Fibroblast of skin of back (primary cell): ENCODE measurements around the gene MYDGF.

Experiments
- DNase-seq: peaks from one replicate; pipeline ENCODE4 v3.0.0-alpha.2; 2013

Gene MYDGF

DNA sequence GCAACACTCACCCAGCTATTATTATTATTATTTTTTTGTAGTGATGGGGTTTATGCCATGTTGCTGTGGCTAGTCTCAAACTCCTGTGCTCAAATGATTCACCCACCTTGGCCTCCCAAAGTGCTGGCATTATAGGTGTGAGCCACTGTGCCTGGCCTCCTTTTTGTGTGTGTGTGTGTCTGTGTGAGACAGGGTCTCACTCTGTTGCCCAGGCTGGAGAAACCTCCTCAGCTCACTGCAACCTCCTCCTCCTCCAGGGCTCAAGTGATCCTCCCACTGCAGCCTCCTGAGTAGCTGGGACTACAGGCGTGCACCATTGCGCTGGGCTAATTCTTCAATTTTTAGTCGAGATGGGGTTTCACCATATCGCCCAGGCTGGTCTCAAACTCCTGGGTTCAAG lies 3.6 kb upstream of the MYDGF start:
- no peak for DNase-seq

DNA sequence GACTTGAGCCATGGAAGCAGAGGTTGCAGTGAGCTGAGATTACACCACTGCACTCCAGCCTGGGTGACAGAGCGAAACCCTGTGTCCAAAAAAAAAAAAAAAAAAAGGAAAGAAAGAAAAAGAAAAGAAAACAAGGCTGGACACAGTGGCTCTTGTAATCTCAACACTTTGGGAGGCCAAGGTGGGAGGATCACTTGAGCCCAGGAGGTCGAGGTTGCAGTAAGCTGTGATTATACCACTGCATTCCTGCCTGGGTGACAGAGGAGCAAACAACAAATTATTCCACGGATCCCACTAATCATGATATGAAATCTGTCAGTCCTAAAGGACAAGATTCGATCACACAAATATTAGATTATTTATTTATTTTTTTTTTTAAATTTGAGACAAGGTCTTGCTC lies 3.1 kb upstream of the MYDGF start:
- DNase-seq: no peak

DNA sequence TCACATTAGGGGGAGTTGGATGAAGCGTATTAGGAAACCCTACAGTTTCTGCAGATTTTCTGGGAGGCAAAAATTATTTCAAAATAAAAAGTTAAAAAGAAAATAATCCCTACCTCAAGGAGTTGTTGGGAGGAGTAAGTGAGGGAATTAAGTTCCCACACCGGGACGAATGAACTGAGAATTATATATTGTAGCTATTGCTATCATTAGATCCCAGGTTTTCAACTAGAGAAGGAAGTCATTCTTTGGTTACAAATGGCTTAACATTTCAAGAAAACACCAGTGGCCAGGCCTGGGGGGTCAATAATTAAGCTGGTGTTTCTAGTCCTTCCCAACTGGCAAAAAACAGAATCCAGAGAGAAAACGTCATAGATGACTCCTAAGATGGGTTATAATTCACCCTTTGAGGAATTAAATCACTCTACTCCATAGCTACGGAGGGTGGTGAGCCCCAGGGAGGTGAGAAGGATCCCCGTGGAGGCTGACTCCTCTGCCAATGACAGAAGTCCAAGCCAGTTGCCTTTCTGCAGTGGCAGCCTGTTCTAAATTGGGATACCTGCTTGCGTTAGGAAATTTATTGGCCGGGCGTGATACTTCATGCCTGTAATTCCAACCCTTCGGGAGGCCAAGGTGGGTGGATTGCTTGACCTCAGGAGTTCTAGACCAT lies 1.2 kb upstream of the MYDGF start:
- DNase-seq: no peak

DNA sequence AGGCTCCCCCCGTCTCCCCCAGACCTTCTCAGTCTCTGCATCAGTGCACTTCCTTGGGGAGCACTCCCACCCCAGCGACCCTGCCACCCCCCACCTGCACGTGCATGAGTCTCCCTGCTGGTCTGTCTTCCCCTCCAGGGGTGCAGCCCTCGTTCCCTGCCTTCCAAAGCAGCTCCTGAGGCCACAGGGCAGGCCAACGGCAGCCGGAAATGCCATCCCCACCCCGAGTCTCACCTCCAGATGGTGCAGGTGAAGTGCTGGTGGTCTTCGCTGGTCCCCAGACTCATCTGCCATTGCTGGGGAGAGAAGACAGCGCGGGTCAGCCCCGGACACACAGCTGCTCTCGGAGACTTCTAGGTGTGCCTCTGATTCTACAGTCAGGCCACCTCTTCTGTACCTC lies 5.5 kb downstream of the MYDGF start:
- no peak for DNase-seq

DNA sequence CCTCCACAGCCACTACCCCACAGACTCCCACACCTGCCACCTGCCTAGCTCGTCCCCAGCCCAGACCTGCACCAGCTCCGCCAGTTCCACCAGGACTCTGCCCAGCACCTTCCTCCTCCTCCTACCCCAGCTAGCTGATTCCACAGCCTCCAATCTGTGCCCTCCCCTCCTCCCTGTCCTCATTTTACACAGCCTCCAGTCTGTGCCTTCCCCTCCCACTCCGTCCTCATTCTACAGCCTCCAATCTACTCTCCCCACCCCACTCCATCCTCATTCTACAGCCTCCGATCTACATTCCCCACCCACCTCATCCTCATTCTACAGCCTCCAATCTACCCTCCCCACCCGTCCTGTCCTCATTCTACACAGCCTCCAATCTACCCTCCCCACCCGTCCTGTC lies 7.3 kb downstream of the MYDGF start:
- no peak for DNase-seq

DNA sequence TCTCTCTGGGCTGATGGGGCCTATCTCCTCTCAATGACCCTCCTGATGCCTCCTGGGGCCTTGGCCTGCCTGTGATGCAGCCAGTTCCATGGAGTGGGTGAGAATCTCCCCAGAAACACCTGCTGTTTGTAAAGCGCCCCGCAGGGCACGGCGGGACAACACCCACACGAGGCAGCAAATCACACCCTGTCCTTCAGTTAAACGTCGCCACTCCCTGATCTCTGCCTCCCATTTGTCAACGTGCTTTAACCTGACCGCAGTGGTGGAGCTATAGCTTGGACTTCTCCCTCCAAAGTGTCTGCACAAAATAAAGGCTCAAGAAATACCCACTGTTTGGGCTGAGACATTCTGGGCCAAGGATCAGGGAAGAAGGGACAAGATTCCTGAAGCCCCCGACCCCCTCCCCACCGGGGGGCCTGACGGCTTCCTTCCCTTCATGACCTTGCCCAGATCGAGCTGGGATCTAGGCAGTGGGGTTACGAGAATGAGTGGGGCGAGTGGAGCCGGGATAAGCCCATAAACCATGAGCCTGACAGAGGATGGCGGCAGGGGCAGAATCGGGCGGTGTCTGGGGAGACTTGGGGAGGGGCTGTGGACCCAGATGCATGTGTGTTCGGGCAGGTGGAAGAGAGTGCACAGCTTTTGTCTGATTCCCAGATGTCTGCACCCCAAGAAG lies 8.0 kb downstream of the MYDGF start:
- no peak for DNase-seq

DNA sequence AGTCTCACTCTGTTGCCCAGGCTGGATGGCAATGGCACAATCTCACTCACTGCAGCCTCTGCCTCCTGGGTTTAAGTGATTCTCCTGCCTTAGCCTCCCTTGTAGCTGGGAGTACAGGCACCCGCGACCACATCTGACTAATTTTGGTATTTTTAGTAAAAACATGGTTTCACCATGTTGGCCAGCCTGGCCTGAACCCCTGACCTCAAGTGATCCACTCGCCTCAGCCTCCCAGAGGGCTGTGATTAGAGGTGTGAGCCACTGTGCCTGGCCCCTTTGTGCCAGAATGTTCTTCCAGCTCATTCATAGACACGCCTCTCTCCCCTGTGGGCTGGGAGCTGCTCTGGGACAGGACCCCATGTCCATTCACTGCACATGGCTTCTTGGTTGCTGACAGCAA lies 9.1 kb downstream of the MYDGF start:
- DNase-seq: no peak

DNA sequence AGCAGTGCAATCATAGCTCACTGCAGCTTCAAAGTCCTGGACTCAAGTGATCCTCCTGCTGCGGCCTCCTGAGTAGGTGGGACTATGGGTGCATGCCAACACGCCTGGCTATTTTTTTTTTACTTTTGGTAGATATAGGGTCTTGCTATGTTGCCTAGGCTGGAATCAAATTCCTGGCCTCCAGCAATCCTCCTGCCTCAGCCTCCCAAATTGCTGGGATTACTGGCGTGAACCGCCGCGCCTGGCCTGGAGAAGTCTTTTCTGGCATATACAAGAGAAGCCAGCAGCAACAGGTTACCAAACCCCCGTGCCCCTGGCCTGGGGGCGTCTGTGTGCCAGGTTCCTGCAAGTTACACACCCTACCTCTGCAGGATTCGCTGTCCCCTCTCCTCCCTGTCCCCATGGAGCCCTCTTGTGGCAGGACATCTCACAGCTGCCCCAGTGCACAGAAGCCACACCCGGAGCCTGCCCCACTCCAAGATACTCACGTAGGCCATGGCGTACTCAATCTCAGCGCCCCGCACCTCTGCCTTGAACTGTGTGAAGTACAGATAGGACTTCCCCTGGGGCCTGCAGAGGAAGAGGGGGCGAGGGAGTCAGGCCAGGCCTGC lies 9.9 kb downstream of the MYDGF start:
- no peak for DNase-seq

DNA sequence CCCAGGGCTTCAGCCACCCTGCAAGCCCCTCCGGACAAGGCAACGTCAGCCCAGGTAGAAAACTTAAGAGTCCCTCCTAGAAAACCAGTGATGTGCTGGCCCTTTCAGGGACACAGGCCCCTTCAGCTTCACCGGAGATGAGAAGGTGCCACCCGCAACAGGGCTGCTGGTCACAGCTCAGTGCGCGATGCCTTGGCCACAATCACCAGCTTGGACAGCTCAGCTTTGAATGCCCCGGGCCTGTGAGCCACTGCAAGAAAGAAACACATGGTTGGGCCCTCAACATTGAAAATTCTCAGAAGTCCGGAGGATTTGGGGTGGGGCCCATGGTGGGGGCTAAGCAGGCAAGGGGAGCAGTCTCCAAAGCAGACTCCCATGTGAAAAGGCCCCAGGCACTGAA lies 12.3 kb downstream of the MYDGF start:
- no peak for DNase-seq

DNA sequence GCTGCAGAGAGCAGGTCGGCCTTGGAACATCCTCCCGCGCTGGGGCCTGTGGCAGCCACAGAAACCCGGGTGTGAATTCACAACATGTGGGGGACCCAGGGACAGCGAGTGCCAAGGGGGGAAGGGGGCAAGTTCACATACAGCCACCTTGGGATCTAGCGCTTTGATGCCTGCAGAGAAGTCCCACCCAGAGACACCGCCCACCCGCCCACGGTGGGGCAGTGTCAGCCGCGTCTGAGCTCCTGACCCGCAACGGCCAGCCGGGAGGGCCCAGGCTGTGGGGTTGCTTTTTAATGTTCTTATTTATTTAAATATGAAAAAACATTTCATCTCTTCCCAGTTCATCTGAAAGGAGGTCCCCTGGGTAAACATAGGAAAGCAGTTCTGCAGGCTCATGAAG lies 12.9 kb downstream of the MYDGF start:
- DNase-seq: no peak

DNA sequence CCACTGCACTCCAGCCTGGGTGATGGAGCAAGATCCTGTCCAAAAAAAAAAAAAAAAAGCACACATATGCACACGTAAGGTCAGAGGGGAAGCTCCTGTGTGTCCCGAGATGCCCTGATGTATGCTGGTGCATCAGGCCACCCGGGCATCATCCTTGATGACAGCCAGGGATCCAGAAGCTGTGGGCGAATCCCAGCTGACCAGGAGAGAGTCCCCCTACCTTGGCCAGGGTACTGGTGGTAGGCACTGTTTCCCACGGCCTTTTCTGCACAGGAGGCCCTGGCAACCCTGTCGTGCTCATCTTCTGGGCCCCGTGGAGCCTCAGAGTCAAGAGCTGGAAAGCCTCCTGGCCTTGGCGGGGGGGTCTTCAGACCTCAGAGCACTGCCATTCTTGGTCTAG lies 14.0 kb downstream of the MYDGF start:
- DNase-seq: no peak

DNA sequence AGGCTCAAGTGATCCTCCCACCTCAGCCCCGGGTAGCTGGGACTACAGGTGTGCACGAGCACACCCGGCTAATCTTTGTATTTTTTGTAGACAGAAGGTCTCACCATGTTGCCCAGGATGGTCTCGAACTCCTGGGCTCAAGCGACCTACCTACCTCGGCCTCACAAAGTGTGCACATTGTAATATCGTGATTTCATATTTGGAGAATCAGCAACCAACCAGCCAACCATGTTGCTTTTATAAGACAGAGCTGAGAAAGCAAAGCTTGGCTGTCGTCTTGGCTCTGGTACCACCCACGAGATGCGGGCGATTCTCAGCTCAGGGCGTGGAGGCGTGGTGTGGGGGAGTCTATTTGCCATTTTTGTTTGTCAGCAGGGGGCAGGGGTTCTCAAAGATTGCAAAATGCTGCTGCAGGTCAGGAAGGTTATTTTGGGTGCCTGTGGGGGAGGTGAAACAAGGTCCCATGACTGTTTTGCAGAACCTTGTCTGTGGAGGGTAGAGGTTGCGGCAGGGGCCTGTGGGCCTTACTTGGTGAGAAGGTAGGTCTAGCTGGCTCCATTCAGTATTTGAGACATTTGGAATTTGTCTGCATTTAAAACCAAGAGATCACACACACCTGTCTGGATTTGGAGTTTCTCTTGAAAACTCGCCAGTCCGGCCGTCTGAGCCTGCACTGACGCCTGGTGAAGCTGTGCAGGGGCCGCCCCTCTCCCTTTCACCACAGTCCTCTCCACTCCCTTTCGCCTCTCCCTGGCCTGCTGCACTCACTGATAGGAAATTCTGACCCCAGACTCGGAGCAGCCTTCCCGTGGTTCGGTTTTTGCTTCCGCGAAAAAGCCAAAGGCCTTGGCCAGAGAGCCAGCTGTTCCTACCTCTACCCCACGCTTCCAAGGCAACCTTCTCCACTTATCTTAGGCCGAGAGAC lies 15.4 kb downstream of the MYDGF start:
- no peak for DNase-seq

DNA sequence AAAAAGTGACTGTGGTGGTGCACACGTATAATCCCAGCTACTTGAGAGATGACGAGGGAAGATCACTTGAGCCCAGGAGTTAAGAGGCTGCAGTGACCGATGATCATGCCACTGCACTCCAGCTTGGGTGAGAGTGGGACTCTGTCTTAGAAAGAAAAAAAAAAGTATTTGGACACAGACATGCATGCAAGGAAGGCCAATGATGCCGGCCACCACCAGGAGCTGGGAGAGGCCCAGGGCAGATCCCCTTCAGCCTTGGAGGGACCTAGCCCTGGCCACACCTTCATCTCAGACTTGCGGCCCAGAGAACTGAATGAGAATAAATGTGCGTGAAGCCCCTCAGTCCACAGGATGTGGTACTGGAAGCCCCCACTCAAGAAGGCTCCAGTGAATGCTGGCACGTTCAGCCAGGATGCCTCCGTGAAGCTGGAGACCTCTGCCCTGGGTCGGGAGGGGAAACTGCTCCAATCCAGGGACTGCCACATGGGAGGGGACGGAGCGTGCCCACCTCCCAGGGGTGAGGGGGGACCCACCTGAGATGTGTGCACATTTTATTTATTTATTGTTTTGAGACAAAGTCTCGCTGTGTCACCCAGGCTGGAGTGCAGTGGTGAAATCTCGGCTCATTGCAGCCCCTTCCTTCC lies 16.2 kb downstream of the MYDGF start:
- no peak for DNase-seq

DNA sequence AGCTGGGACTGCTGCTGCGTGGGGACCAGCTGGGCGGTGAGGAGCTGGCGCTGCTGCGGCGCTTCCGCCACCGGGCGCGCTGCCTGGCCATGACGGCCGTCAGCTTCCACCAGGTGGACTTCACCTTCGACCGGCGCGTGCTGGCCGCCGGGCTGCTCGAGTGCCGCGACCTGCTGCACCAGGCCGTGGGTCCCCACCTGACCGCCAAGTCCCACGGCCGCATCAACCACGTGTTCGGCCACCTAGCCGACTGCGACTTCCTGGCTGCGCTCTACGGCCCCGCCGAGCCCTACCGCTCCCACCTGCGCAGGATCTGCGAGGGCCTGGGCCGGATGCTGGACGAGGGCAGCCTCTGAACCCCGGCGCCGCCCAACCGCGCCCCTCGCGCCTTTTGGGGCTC lies 18.1 kb downstream of the MYDGF start:
- no peak for DNase-seq

DNA sequence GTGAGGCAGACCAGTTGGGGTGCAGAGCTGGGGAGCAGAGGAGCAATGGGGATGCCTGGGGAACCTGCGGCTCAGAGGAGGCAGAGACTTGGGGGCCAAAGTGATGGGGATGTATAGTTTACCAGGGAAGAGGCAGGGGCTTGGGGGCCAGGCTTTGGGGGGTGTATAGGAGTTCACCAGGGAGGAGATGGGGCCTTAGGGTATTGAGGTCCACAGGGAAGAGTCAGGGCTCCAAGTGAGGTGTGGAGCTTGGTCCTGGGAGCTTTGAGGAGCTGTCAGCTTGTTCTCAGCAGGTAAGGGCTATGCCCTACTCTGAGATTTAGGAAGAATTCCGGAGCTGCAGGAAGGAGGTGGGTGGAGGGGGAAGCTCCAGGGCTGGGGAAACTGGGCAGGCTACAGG lies 20.0 kb downstream of the MYDGF start:
- DNase-seq: no peak

DNA sequence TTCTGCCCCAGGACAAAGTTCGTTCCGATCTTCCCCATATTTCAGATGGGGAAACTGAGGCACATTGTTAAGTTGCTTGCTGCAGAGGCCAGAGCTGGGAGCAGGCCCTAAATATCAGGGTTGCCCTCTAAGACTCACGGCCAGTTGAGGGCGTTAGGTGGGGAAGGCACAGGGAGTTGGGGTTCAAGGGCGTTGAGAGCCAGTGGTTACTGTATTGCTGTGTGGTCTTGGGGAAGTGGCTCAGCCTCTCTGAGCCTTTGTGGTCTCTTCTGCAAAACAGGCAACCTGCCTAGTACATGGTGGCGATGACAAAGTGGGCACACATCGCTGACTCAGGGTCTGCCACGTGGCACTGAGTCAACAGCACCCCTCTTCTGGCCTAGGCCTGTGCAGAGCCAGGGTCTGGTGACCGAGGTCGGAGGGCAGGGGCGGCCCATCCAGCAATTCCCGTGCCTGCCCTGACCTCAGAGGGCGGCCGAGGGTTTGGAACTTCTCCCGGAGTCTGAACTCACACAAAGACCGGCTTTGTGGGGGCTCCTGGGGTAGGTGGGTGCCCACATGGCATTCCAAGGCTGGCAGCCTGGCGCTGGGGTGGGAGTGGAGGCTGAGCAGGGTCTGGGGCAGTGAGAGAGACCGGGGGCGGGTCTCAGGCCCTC lies 20.6 kb downstream of the MYDGF start:
- no peak for DNase-seq

DNA sequence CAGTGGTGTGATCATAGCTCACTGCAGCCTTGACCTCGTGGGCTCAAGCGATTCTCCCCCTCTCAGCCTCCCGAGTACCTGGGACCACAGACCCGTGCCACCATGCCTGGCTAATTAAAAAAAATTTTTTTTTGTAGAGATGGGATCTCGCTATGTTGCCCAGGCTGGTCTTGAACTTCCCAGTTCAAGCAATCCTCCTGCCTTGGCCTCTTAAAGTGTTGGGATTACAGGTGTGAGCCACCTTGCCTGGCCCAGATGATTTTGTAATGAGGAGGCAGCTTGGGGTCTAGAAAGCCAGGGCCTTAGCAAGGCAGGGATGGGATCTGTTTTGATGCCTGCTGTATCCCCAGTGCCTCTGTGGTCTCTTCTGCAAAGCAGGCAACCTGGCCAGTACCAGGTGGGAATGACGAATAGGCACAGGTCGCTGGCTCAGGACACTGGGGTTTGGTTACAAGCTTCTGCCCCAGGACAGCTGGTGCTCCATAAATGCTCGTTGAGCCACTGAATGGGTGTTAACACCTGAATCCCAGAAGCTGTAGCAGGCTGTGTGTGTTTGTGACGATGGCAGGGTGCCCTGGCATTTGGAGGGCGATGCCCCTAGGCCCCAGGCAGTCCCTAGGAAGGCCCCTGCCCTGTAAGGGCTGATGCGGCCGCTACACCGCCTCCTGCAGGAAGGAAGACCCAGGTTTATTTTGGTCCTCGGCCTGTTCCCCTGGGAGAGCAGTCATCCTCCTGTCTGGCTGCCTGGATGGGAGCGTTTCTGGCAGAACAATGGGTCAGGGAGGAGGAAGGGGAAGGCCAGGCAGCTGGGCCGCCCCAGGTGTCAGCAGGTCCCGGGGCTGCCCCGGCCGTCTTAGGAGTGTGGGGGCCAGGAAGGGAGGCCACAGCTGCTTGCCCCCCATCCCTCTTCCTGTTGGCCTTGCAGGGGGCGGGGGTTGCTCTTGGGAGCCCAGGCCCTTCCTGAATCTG lies 22.2 kb downstream of the MYDGF start:
- peak; percentile 29 for DNase-seq

DNA sequence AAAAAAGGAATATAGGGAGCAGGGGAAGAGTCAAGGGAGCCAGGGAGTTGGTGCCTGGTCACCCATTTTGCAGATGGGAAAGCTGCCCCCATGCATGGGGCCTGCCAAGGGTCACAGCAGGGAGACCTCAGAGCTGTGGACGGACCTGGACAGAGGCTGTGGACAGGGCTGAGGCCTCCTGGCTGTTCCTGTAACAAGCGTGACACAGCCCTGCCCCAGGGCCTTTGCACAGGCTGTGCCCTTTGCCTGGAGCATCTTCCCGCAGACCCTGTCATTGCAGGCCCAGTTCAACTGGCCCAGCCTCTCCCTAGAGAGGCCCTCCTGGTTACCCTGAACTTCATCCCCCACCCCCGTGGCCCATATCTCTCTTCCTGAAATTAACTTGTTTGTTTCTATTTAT lies 24.4 kb downstream of the MYDGF start:
- DNase-seq: no peak

DNA sequence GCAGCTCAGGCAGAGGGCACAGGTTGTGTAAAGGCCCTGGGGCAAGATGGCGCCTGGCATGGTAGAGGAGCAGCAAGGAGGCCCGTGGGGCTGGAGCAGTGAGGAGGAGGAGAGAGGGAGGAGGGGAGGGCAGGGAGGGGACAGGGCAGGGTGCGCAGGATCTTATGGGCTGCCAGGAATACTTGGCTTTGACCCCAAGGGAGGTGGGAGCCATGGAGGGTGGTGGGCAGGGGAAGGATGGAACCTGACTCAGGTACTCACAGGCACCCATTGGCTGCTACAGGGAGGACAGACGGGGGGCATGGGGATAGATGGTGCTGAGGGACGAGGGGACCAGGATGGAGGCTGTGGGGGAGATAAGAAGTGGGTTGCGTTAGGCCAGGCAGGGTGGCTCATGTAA lies 27.5 kb downstream of the MYDGF start:
- DNase-seq: no peak

DNA sequence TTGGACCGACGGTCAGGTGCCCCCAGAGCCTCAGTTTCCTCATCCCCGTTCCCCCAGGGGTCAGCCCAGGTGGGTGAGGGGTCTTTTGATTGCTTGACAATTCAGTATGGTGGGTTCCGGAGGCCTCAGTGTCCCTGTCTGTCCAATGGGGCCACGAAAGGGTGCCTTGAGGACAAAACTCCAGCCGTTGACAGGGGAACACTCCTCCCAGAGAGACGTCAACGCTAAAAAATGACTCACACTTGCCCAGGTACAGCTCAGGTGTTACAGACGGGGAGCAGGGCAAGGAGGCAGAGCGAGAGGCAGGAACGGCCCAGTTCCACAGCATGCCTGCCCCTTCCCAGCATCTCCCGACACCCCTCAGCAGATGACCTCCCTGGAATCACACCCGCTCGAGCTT lies 29.0 kb downstream of the MYDGF start:
- no peak for DNase-seq
